ENCODE data around the gene TMEM253. TPM values are rescaled to one million over a fixed set of nuclear protein-coding genes. Genes with fewer than 3 reads are reported as not detected.

Gene TMEM253
- total and polyA plus RNA-seq, 4 donors = 0.43 to 1.7 (median 0.61) TPM

- Histone ChIP-seq H3K36me3 (ENCODE audit: control insufficient read depth, insufficient read depth, low read length) (no peaks in the 10 kb centered on the region), H3K4me1 (ENCODE audit: control insufficient read depth, insufficient read depth, low read length) (no peaks in the 10 kb centered on the region), H3K27ac (ENCODE audit: low read depth, low read length) (no peak overlapping the region), H3K9me3 (ENCODE audit: control insufficient read depth, insufficient read depth, low read length) (peaks cover 5% of the 10 kb centered on the region), H3K27me3 (ENCODE audit: control insufficient read depth, insufficient read depth, low read length) (no peaks in the 10 kb centered on the region), H3K4me3 (ENCODE audit: low read depth, low read length) (no peak overlapping the region)
- WGBS (ENCODE audit: insufficient coverage) = 91% methylated on average over 4 of the region's 4 CpGs
- no peak for DNase-seq (ENCODE audit: low read depth in 4 of 6, low spot score in 6 of 6)
These were observed 48.9 kb downstream of the TMEM253 start for GRCh38 chr14:21149641-21150367.

Small RNA genes lying within 50 kb of the gene (small RNA-seq; reads per million reads assigned to genes)
- not detected for gene RNU6-252P (ENCODE audit: low replicate concordance)

Other genes starting within 250 kb of the TMEM253 start
- gene RNASE3, start 209.7 kb upstream of the TMEM253 start, total RNA-seq = 1 to 10 TPM in 1 of 2 donors, under 1 TPM in 1; 0.55 to 3.7 TPM
- under 1 TPM in 1 of 2 donors, not detected in 1; 0.24 TPM for gene RNASE3, start 209.7 kb upstream of the TMEM253 start, polyA plus RNA-seq (ENCODE audit: insufficient read length in 2 of 2)
- gene RNASE2, start 145.6 kb upstream of the TMEM253 start, total RNA-seq = 1 to 10 TPM in 1 of 2 donors, under 1 TPM in 1; 0.50 to 5.8 TPM
- 1 to 10 TPM in 1 of 2 donors, under 1 TPM in 1; 0.90 to 1.1 TPM for gene RNASE2, start 145.6 kb upstream of the TMEM253 start, polyA plus RNA-seq (ENCODE audit: insufficient read length in 2 of 2)
- gene METTL17, start 111.1 kb upstream of the TMEM253 start, total RNA-seq = 10 to 100 TPM; 31.1 to 65.0 TPM
- 10 to 100 TPM; 56.7 to 79.2 TPM for gene METTL17, start 111.1 kb upstream of the TMEM253 start, polyA plus RNA-seq (ENCODE audit: insufficient read length in 2 of 2)
- gene SLC39A2, start 101.8 kb upstream of the TMEM253 start, total RNA-seq = under 1 TPM in 1 of 2 donors, not detected in 1; 0.17 TPM
- under 1 TPM in 1 of 2 donors, not detected in 1; 0.32 TPM for gene SLC39A2, start 101.8 kb upstream of the TMEM253 start, polyA plus RNA-seq (ENCODE audit: insufficient read length in 2 of 2)
- gene NDRG2, start 76.0 kb upstream of the TMEM253 start, total RNA-seq = 100 to 1,000 TPM; 233 to 301 TPM
- 100 to 1,000 TPM; 763 to 827 TPM for gene NDRG2, start 76.0 kb upstream of the TMEM253 start, polyA plus RNA-seq (ENCODE audit: insufficient read length in 2 of 2)
- gene TPPP2, start 70.8 kb upstream of the TMEM253 start, total RNA-seq = under 1 TPM in 1 of 2 donors, not detected in 1; 0.44 TPM
- under 1 TPM; 0.59 to 0.71 TPM for gene TPPP2, start 70.8 kb upstream of the TMEM253 start, polyA plus RNA-seq (ENCODE audit: insufficient read length in 2 of 2)
- not detected for gene RNASE13, start 66.3 kb upstream of the TMEM253 start, total RNA-seq
- not detected for gene RNASE13, start 66.3 kb upstream of the TMEM253 start, polyA plus RNA-seq (ENCODE audit: insufficient read length in 2 of 2)
- not detected for gene RNASE7, start 58.7 kb upstream of the TMEM253 start, total RNA-seq
- under 1 TPM in 1 of 2 donors, not detected in 1; 0.12 TPM for gene RNASE7, start 58.7 kb upstream of the TMEM253 start, polyA plus RNA-seq (ENCODE audit: insufficient read length in 2 of 2)
- gene RNASE8, start 43.2 kb upstream of the TMEM253 start, total RNA-seq = not detected
- not detected for gene RNASE8, start 43.2 kb upstream of the TMEM253 start, polyA plus RNA-seq (ENCODE audit: insufficient read length in 2 of 2)
- 10 to 100 TPM; 37.9 to 71.0 TPM for gene ARHGEF40, start 30.8 kb upstream of the TMEM253 start, total RNA-seq
- 10 to 100 TPM; 83.1 to 98.9 TPM for gene ARHGEF40, start 30.8 kb upstream of the TMEM253 start, polyA plus RNA-seq (ENCODE audit: insufficient read length in 2 of 2)
- gene ZNF219, start 2.4 kb upstream of the TMEM253 start, total RNA-seq = 10 to 100 TPM in 1 of 2 donors, 1 to 10 TPM in 1; 4.7 to 16.3 TPM
- 10 to 100 TPM; 39.1 to 48.8 TPM for gene ZNF219, start 2.4 kb upstream of the TMEM253 start, polyA plus RNA-seq (ENCODE audit: insufficient read length in 2 of 2)
- gene OR5AU1, start 55.0 kb downstream of the TMEM253 start, total RNA-seq = not detected
- under 1 TPM; 0.05 to 0.11 TPM for gene OR5AU1, start 55.0 kb downstream of the TMEM253 start, polyA plus RNA-seq (ENCODE audit: insufficient read length in 2 of 2)
- gene HNRNPC, start 168.4 kb downstream of the TMEM253 start, total RNA-seq = 100 to 1,000 TPM; 497 to 536 TPM
- gene HNRNPC, start 168.4 kb downstream of the TMEM253 start, polyA plus RNA-seq (ENCODE audit: insufficient read length in 2 of 2) = 100 to 1,000 TPM; 492 to 522 TPM
- gene RPGRIP1, start 179.0 kb downstream of the TMEM253 start, total RNA-seq = under 1 TPM; 0.33 to 0.50 TPM
- 1 to 10 TPM in 1 of 2 donors, under 1 TPM in 1; 0.78 to 1.3 TPM for gene RPGRIP1, start 179.0 kb downstream of the TMEM253 start, polyA plus RNA-seq (ENCODE audit: insufficient read length in 2 of 2)

Measured in spinal cord (tissue), 10 donors.